ENCODE measurements around the gene UBL3.

UBL3 gene

GRCh38 chr13:29856426-29856825 lies 6.0 kb upstream of the UBL3 start:
- no peak for DNase-seq

- DNase-seq = no peak
These were observed 5.4 kb upstream of the UBL3 start for GRCh38 chr13:29855784-29856183.

- DNase-seq = no peak
These were observed 4.6 kb upstream of the UBL3 start for GRCh38 chr13:29855009-29855408.

- no peak for DNase-seq
These were observed 2.7 kb upstream of the UBL3 start for GRCh38 chr13:29853131-29853530.

GRCh38 chr13:29852472-29853054 lies 2.1 kb upstream of the UBL3 start:
- DNase-seq = no peak

- no peak for DNase-seq
These were observed 645 bp downstream of the UBL3 start for GRCh38 chr13:29849731-29850212.

GRCh38 chr13:29849071-29849631 lies 1.3 kb downstream of the UBL3 start:
- no peak for DNase-seq

GRCh38 chr13:29847501-29847983 lies 2.9 kb downstream of the UBL3 start:
- no peak for DNase-seq

- no peak for DNase-seq
These were observed 3.8 kb downstream of the UBL3 start for GRCh38 chr13:29846475-29847256.

GRCh38 chr13:29845440-29846056 lies 4.9 kb downstream of the UBL3 start:
- peak; percentile 2 for DNase-seq

GRCh38 chr13:29844441-29844840 lies 6.0 kb downstream of the UBL3 start:
- no peak for DNase-seq

GRCh38 chr13:29840585-29840984 lies 9.8 kb downstream of the UBL3 start:
- DNase-seq = no peak

- DNase-seq = no peak
These were observed 14.9 kb downstream of the UBL3 start for GRCh38 chr13:29835280-29836061.

GRCh38 chr13:29832761-29833298 lies 17.6 kb downstream of the UBL3 start:
- no peak for DNase-seq

- no peak for DNase-seq
These were observed 20.4 kb downstream of the UBL3 start for GRCh38 chr13:29830000-29830399.

- DNase-seq = no peak
These were observed 31.3 kb downstream of the UBL3 start for GRCh38 chr13:29819143-29819542.

GRCh38 chr13:29817604-29818378 lies 32.6 kb downstream of the UBL3 start:
- no peak for DNase-seq

GRCh38 chr13:29816715-29817114 lies 33.7 kb downstream of the UBL3 start:
- no peak for DNase-seq

- DNase-seq = no peak
These were observed 35.1 kb downstream of the UBL3 start for GRCh38 chr13:29815336-29815735.

- DNase-seq = no peak
These were observed 39.5 kb downstream of the UBL3 start for GRCh38 chr13:29810898-29811297.

- no peak for DNase-seq
These were observed 40.2 kb downstream of the UBL3 start for GRCh38 chr13:29810145-29810742.
